Measurements from ENCODE around the gene GFER. TPM values are rescaled to one million over a fixed set of nuclear protein-coding genes. Genes with fewer than 3 reads are reported as not detected.

Gene GFER
- total RNA-seq, 8 experiments from 2014 or later, result 14.4 to 37.3 (median 25.2) TPM

DNA sequence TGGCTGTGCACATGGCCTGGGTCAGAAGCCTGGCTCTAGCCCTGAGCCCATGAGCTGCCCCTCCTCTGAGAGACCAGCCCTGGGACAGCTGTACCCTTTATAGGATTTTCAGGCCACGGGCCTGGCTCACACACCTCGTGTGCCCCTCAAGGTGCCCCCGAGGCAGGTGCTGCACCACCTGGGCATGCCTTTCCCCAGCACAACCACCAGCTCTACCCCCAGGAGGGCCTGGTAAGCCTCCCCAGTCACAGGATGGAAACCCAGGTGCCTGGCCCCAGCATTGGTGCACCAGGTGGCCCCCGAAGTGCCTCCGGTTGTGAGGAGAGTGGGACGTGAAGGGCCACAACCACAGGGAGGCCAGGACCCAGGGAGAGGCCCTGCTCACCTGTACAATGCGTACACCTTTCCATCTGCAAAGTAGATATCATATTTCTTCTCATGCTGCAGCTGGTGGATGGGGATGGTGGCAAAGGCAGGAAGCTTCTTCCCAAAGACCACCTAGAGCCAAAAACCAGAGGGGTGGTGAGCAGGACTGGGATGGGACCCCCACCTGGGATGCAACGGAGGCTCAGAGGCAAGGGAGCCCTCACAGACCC lies 19.3 kb downstream of the GFER start:
- peak overlapping the region in 3 of 5 donors; percentile 9 to 27 (median 22) for H3K4me3 ChIP-seq
- peak overlapping the region; percentile 96 for H3K27ac ChIP-seq
- WGBS, 10 experiments, result 0 to 100% (median 77%) methylated on average over 1 to 4 of the region's 8 CpGs; no CpG with 5 or more reads in 6 of the 10 experiments
- peaks cover 34 to 45% of the 10 kb centered on the region in 2 donors for H3K4me1 ChIP-seq (replicated peaks in 1 of 2)
- no peak for ATAC-seq (replicated peaks in 6 of 8)
- in situ Hi-C loops (cut with MboI; ENCODE audit: low pct_unique_long_range_greater_than_20kb in 2 of 9, low sequenced_read_pairs in 9 of 9, unreplicated experiment in 9 of 9), result loop anchor here in 3 of 9 experiments (25.0 kb wide), 1 partner anchor 134 kb away; the partner anchor contains the start of genes PKD1 (in 3 of the 3) and RAB26 (in 3 of the 3)

DNA sequence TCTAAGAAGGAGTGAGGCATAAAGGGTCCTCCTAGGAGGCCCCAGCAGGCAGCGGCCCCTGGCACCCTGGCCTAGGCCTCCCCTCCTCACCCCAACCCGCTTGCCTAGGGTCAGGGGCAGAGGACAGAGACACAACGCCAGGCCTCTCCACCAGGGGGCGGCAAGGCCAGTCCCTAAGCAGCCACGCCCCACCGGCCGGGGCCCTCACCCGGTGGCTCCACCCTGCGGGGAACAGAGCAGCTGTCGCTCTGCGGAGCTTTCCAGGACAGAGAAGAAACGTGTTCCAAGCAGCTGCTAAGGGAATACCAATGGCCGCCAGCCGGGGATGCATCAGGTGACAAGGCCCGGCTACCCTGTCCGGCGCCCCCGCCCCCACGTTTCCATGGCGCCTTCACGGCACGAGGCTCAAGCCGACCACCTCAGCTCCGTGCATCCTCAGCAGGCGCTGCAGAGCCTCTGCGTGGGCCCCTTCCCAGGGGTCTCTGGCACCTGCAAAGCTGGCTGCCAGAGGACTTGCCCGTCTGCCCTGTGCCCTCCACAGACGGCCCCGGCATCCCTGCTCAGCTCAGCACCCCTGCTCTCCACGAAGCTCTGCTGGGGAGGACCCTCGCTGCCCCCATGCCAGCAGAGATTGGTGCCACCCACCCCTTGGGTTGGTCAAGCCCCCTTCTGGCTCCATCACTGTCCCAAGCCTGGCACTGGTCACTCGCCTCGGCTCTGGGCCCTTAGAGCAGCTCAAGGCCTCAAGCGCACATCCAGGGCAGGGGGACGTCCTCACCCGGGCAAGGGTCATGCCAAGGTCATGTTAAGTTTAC lies 20.0 kb downstream of the GFER start:
- WGBS, 10 experiments, result 0 to 75% (median 17%) methylated on average over 1 to 5 of the region's 36 CpGs; no CpG with 5 or more reads in 5 of the 10 experiments
- Histone ChIP-seq H3K4me1 (replicated peaks in 1 of 2) (peaks cover 37 to 47% of the 10 kb centered on the region in 2 donors), H3K27ac (peak overlapping the region; percentile 96), H3K4me3 (peak overlapping the region in 4 of 5 donors; percentile 5 to 27 (median 16))
- in situ Hi-C loops (cut with MboI; ENCODE audit: low pct_unique_long_range_greater_than_20kb in 2 of 9, low sequenced_read_pairs in 9 of 9, unreplicated experiment in 9 of 9), result loop anchor here in 3 of 9 experiments (25.0 kb wide), 1 partner anchor 133 kb away; the partner anchor contains the start of genes PKD1 (in 3 of the 3) and RAB26 (in 3 of the 3)
- peak; percentile 57 to 87 (median 80) for ATAC-seq (replicated peaks in 6 of 8)

DNA sequence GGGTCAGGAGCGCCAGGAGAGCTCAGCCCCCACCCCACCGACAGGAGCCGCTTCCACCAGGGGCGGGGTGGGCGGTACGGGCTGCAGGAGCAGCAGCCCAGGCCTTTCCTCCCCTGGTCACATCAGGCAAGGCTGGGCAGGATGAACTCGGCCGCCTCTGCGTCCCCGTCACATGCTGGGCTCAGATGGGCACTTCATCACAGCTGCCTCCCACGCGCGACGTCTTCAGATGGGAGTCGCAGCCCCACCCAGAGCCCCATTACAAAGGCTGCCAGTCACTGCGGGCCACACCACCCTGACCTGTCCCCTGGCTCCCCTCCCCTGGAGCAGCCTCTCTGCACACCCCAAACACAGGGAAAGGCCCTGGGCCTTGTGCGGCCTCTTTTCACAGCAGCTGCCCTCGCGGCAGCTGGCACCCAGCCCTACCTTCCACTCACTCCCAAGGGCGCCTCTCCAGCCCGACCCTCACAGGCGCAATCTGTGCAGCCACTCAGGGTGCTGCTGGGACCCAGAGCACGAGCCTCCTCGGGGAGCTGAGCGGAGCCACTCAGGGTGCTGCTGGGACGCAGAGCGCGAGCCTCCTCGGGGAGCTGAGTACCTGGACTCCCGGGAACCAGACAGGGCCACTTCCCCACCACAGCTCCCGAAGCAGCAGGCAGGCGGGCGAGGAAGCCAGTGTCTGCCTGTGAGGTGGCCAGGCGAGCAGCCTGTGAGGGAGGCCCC lies 21.0 kb downstream of the GFER start:
- WGBS, 10 experiments, result 33 to 90% (median 68%) methylated on average over 2 to 7 of the region's 34 CpGs; no CpG with 5 or more reads in 5 of the 10 experiments
- peak in 5 of 8 experiments; percentile 7 to 47 (median 42) for ATAC-seq (replicated peaks in 6 of 8)
- peak overlapping the region in 2 of 5 donors; percentile 6 to 27 for H3K4me3 ChIP-seq

DNA sequence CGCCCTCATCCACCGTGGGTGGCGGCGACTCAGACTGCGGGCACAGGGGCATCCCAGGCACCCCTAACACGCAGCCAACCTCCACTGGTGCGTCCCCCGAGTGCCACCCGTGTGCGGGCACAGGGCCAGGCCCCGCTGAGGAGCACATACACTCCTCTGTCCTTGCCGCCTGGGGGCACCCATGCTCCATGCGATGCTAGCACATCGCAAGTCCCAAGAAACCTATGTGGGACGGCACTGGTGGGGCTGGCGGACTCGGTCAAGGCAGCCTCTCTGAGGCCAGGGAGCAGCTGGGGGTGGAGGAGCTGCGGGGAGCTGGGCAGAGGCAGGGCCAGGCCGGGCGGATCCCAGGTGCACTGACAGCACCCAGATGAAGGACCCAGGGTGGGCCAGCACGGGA lies 21.7 kb downstream of the GFER start:
- Histone ChIP-seq H3K4me1 (replicated peaks in 1 of 2) (peaks cover 44 to 54% of the 10 kb centered on the region in 2 donors), H3K27ac (peak overlapping the region in 1 of 2 donors; percentile 96), H3K4me3 (peak overlapping the region in 1 of 5 donors; percentile 100)
- WGBS, 10 experiments, result 0 to 100% (median 87%) methylated on average over 1 to 3 of the region's 21 CpGs; no CpG with 5 or more reads in 6 of the 10 experiments
- in situ Hi-C loops (cut with MboI; ENCODE audit: low pct_unique_long_range_greater_than_20kb in 2 of 9, low sequenced_read_pairs in 9 of 9, unreplicated experiment in 9 of 9), result loop anchor here in 3 of 9 experiments (25.0 kb wide), 1 partner anchor 132 kb away; the partner anchor contains the start of genes PKD1 (in 3 of the 3) and RAB26 (in 3 of the 3)
- no peak for ATAC-seq (replicated peaks in 6 of 8)

More for the DNA sequence above, 21.0 kb downstream of the GFER start:
- in situ Hi-C loops (cut with MboI; ENCODE audit: low pct_unique_long_range_greater_than_20kb in 2 of 9, low sequenced_read_pairs in 9 of 9, unreplicated experiment in 9 of 9), result loop anchor here in 3 of 9 experiments (25.0 kb wide), 1 partner anchor 132 kb away; the partner anchor contains the start of genes PKD1 (in 3 of the 3) and RAB26 (in 3 of the 3)
- Histone ChIP-seq H3K27ac (peak overlapping the region; percentile 96), H3K4me1 (replicated peaks in 1 of 2) (peaks cover 37 to 47% of the 10 kb centered on the region in 2 donors)

DNA sequence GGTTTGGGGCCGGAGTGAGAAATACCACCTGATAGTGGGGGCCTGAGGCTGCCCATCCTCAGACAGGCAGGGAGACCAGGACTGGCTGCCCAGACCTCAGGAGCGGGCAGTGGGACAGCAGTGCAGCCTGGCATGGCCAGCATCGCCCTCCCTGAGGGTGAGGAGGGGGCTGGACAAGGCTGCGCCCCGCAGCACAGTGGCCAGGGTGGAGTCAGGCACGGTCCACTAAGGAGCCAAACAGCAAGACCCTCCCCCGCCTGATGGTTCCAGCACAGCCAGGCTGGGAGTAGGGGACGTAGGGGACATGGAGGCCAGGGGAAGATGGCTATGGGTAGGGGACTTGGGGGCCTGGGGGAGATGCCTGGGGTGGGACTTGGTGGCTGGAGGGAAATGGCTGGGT lies 22.3 kb downstream of the GFER start:
- Histone ChIP-seq H3K4me1 (replicated peaks in 1 of 2) (peaks cover 46 to 56% of the 10 kb centered on the region in 2 donors), H3K4me3 (peak overlapping the region in 1 of 5 donors; percentile 100), H3K27ac (no peak overlapping the region)
- in situ Hi-C loops (cut with MboI; ENCODE audit: low pct_unique_long_range_greater_than_20kb in 2 of 9, low sequenced_read_pairs in 9 of 9, unreplicated experiment in 9 of 9), result loop anchor here in 3 of 9 experiments (25.0 kb wide), 1 partner anchor 131 kb away; the partner anchor contains the start of genes PKD1 (in 3 of the 3) and RAB26 (in 3 of the 3)
- WGBS, 10 experiments, result 60 to 100% (median 100%) methylated on average over 1 to 2 of the region's 8 CpGs; no CpG with 5 or more reads in 7 of the 10 experiments
- no peak for ATAC-seq (replicated peaks in 6 of 8)

DNA sequence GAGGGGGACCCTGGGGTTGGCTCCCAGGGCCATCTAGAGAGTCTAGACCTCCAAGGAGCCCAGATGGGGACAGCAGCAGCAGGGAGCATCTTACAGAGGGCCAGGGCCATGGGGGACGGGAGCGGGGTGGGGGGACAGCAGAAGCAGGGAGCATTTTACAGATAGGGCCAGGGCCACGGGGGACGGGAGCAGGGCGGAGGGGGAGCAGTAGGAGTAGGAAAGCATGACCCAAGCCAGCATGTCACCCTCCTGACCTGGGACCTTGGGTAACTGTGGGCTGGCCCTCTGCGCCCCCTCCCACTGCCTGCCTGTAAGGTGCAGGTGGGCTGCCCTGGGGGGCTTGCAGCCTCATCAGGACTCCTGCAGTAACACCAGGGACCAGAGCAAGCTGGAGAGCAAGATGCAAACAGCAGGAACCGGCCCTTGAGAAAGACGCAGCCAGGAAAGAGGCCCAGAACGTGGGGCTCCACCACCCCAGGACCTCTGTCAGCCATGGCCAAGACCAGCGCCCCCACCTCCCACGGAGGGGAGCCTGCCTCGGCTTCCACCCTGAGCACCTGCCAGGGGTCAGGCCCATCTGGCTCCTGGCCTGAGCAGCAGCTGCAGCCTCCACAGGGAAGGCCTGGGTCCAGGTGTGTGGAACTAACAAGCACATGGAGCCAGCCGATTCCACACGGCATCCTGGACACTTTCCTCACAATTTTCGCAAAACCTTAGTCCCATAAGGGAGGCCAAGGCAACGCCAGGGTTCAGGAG lies 23.3 kb downstream of the GFER start:
- Histone ChIP-seq H3K4me1 (replicated peaks in 1 of 2) (peaks cover 46 to 56% of the 10 kb centered on the region in 2 donors), H3K27ac (no peak overlapping the region), H3K4me3 (peak overlapping the region in 3 of 5 donors; percentile 92 to 100 (median 99))
- no peak for ATAC-seq (replicated peaks in 6 of 8)
- 50 to 90% (median 82%) methylated on average over 2 to 6 of the region's 16 CpGs; no CpG with 5 or more reads in 6 of the 10 experiments for WGBS, 10 experiments
- in situ Hi-C loops (cut with MboI; ENCODE audit: low pct_unique_long_range_greater_than_20kb in 2 of 9, low sequenced_read_pairs in 9 of 9, unreplicated experiment in 9 of 9), result loop anchor here in 3 of 9 experiments (25.0 kb wide), 1 partner anchor 130 kb away; the partner anchor contains the start of genes PKD1 (in 3 of the 3) and RAB26 (in 3 of the 3)

DNA sequence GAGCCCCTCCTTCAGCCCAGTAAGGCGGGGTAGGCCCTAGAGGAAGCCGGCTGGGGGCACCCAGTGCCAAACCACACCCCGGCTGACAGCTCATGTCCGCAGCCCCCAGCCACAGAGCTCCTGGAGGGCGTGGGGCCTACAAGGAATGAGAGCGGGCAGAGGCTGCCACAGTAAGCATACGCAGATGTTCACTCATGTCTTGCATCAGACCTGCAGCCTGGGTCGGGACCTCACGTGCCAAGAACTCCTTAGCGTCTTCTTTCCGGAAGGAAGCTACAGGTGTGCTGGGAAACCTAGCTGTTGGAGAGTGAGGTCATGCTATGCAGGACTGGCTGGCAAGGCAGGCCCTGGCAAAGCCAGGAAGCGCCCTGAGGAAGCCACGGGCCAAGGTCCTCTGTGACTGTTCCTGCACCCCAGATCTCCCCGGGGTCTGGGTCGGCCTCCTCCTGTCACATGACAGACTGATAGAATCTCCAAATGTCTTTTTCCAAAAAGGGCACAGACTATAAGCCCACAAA lies 24.1 kb downstream of the GFER start:
- Histone ChIP-seq H3K4me1 (replicated peaks in 1 of 2) (peaks cover 46 to 56% of the 10 kb centered on the region in 2 donors), H3K4me3 (peak overlapping the region; percentile 82 to 100 (median 98)), H3K27ac (peak overlapping the region in 1 of 2 donors; percentile 98)
- in situ Hi-C loops (cut with MboI; ENCODE audit: low pct_unique_long_range_greater_than_20kb in 2 of 9, low sequenced_read_pairs in 9 of 9, unreplicated experiment in 9 of 9), result loop anchor here in 3 of 9 experiments (25.0 kb wide), 1 partner anchor 129 kb away; the partner anchor contains the start of genes PKD1 (in 3 of the 3) and RAB26 (in 3 of the 3)
- ATAC-seq (replicated peaks in 6 of 8), result peak in 3 of 8 experiments; percentile 12 to 44 (median 17)
- WGBS, 10 experiments, result 0 to 76% (median 23%) methylated on average over 1 to 7 of the region's 15 CpGs; no CpG with 5 or more reads in 5 of the 10 experiments

DNA sequence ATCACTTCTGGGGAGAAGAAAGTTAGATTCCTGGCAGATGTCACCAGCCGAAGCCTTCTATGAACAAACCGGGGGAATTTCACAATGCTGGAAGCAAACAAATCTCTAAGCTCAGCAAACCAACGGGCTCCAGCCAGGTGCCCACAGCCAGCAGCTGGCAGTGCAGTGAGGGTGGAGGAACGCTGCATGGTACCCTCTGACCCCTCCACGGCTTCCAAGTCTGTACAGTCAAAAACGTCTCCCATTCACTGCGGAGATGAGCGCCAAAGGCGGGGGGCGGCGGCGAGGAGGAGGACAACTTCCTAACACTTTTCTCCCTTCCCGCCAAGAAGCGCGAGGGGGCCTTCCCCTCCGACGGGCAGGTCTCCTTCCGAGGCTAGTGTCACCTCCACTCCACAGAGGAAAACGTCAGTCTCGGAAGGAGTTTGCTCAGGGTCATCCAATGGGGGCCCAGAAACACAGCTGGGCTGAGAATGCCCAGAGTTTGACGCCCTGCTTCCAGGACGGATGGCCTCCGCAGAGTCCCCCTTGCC lies 24.7 kb downstream of the GFER start:
- H3K27ac ChIP-seq, result peak overlapping the region; percentile 94 to 98
- peak in 1 of 8 experiments; percentile 1 for ATAC-seq (replicated peaks in 6 of 8)
- in situ Hi-C loops (cut with MboI; ENCODE audit: low pct_unique_long_range_greater_than_20kb in 2 of 9, low sequenced_read_pairs in 9 of 9, unreplicated experiment in 9 of 9), result loop anchor here in 3 of 9 experiments (25.0 kb wide), 1 partner anchor 129 kb away; the partner anchor contains the start of genes PKD1 (in 3 of the 3) and RAB26 (in 3 of the 3)
- 0 to 13% (median 0%) methylated on average over 1 to 7 of the region's 23 CpGs; no CpG with 5 or more reads in 3 of the 10 experiments for WGBS, 10 experiments
- H3K4me1 ChIP-seq (replicated peaks in 1 of 2), result peaks cover 42 to 50% of the 10 kb centered on the region in 2 donors
- peak overlapping the region; percentile 82 to 100 (median 98) for H3K4me3 ChIP-seq

DNA sequence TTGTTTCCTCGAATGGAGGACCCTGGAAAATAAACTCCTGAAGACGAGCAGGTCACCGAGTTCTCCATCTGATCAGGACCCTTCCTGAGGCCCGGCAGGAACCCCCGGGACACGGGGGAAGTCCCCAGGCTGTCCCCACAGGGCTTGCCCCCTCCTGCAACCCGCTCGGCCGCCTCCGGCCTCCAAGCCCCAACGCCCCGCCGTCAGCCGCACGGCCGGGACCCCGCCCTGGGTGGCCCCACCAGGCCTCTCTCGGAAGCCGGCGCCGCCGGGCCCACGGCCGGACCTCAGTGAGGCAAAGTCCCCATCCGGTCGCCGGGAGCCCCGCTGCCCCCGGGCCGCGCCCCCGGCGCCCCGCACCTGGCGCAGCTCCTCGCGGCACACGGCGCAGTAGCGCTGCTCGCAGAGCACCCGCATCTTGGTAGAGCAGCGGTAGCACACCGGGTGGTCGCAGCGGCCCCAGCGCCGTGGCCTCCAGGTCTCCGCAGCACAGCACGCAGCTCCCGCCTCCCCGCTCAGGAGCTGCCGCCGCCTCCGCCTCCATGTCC lies 25.2 kb downstream of the GFER start:
- 0% methylated on average over 1 of the region's 55 CpGs; no CpG with 5 or more reads in 9 of the 10 experiments for WGBS, 10 experiments
- ATAC-seq (replicated peaks in 6 of 8), result peak in 3 of 8 experiments; percentile 28 to 42 (median 37)
- Histone ChIP-seq H3K4me1 (replicated peaks in 1 of 2) (peaks cover 39 to 46% of the 10 kb centered on the region in 2 donors), H3K4me3 (peak overlapping the region; percentile 82 to 100 (median 98)), H3K27ac (peak overlapping the region; percentile 94 to 98)
- in situ Hi-C loops (cut with MboI; ENCODE audit: low pct_unique_long_range_greater_than_20kb in 2 of 9, low sequenced_read_pairs in 9 of 9, unreplicated experiment in 9 of 9), result loop anchor here in 3 of 9 experiments (25.0 kb wide), 1 partner anchor 128 kb away; the partner anchor contains the start of genes PKD1 (in 3 of the 3) and RAB26 (in 3 of the 3)

DNA sequence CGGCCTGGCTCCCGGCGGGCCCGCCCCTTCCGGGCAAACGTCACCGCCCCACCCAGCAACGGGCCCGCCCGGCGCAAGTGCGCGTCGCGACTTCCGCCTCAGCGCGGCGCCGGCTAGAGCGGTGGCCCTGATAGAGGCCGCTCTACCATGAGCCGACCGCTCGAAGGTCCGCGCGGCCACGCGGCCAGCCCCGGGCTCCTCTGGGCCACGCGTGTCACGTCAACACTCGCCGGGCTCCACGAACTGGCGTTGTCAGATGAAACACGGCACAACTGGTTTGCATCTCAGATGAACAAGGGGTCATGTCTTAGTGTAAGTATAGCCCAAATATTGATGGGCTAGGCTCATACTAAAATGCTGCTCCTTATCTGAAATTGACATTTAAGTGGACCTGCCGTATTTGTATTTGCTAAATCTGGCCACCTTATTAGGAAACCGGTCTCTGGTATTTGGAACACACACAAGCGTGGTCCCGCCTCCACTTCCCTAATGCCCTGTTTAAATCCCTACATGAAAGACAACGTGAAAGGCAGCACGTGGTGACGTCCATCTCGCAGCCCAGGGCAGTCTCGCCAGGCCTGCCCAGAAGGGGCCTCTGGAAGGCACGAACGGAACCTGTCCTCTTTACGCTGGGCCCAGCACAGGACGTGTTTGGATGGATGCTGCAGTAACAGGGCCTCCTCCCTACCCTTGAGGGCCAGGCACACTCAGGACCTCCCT lies 26.0 kb downstream of the GFER start, which contains the start of gene ZNF598:
Gene ZNF598 (minus strand): TSS at position 31 of the 720 bp plus-strand sequence.
- Histone ChIP-seq H3K27ac (peak within 1 kb of the TSS; percentile 94 to 98), H3K4me3 (peak within 1 kb of the TSS; percentile 82 to 100 (median 98)), H3K4me1 (replicated peaks in 1 of 2) (peaks cover 32 to 39% of the 10 kb centered on the region in 2 donors)
- in situ Hi-C loops (cut with MboI; ENCODE audit: low pct_unique_long_range_greater_than_20kb in 2 of 9, low sequenced_read_pairs in 9 of 9, unreplicated experiment in 9 of 9), result loop anchor here in 3 of 9 experiments (25.0 kb wide), 1 partner anchor 127 kb away; the partner anchor contains the start of genes PKD1 (in 3 of the 3) and RAB26 (in 3 of the 3)
- peak; percentile 74 to 92 (median 88) for ATAC-seq (replicated peaks in 6 of 8)
- 0 to 4% (median 0%) methylated on average over 1 to 12 of the region's 52 CpGs; no CpG with 5 or more reads in 3 of the 10 experiments for WGBS, 10 experiments

All from motor neuron (in vitro differentiated cells).